Stomach (tissue), 9 donors: ENCODE measurements around the gene CARD19. TPM values are rescaled to one million over a fixed set of nuclear protein-coding genes. Genes with fewer than 3 reads are reported as not detected.

Experiments used
- DNase-seq, 2 donors: peaks; one replicate each; pipeline versions ENCODE4 v3.0.0 to v3.0.0-alpha.2; 2013 to 2019
- H3K27ac ChIP-seq, 5 donors: fragments of 200-600 bp in 4 of 5; sonication (generic) in 4 of 5; one replicate each; pipeline ENCODE4 v1.5.1; 2013 to 2019; ENCODE audit warnings: mild to moderate bottlenecking in 1 of 5, moderate library complexity in 1 of 5
- H3K27me3 ChIP-seq, 3 donors: fragments of 200-600 bp; sonication (generic); one replicate each; pipeline ENCODE4 v1.5.1; 2017 to 2019; ENCODE audit warnings: mixed run types in 1 of 3
- H3K36me3 ChIP-seq, 4 donors: fragments of 200-600 bp; sonication (generic); 1 replicate in 3 of 4; 2 replicates in 1 of 4; pipeline ENCODE4 v1.5.1; 2016 to 2019
- H3K4me1 ChIP-seq, 4 donors: fragments of 200-600 bp; sonication (generic); one replicate each; pipeline ENCODE4 v1.5.1; 2016 to 2019
- H3K4me3 ChIP-seq, 4 donors: fragments of 200-600 bp; sonication (generic) in 3 of 4; one replicate each; pipeline ENCODE4 v1.5.1; 2016 to 2019; ENCODE audit warnings: mild to moderate bottlenecking in 1 of 4
- H3K9me3 ChIP-seq, 4 donors: fragments of 200-600 bp; sonication (generic); one replicate each; pipeline ENCODE4 v1.5.1; 2016 to 2019
- CTCF ChIP-seq, 7 experiments: fragments of 450-650 bp in 4 of 7; fragments of 200-600 bp in 3 of 7; sonication (generic) in 3 of 7; IDR thresholded peaks; one replicate each; pipeline ENCODE4 v1.5.1; 2016 to 2019; ENCODE audit warnings: antibody characterized with exemption in 7 of 7, control low read depth in 2 of 7, mild to moderate bottlenecking in 1 of 7
- EP300 ChIP-seq: sonication (generic); formaldehyde crosslinking; IDR thresholded peaks from one replicate; pipeline ENCODE4 v1.6.1; 2017; ENCODE audit warnings: antibody characterized with exemption
- POLR2A ChIP-seq, 4 donors: fragments of 450-650 bp; IDR thresholded peaks; one replicate each; pipeline ENCODE4 v1.6.1; 2016; ENCODE audit warnings: antibody characterized with exemption in 4 of 4, control low read depth in 2 of 4, mild to moderate bottlenecking in 1 of 4, moderate library complexity in 1 of 4
- POLR2AphosphoS5 ChIP-seq, 3 donors: sonication (generic); formaldehyde crosslinking; IDR thresholded peaks; one replicate each; pipeline ENCODE4 v1.6.1; 2016; ENCODE audit warnings: antibody characterized with exemption in 3 of 3
- WGBS, 5 donors: extraction: QIAGEN DNeasy Blood & Tissue Kit in 3 of 5; methylation state at CpG; one replicate each; pipeline versions ENCODE4 v1.1.5 to v1.1.7; 2013 to 2018; 5-methylcytosine and 5-hydroxymethylcytosine counted together
- intact Hi-C: fragments of 100-400 bp; cut with DNase I; formaldehyde crosslinking; loops from one replicate; pipeline ENCODE4 v1.15.1; 2023; ENCODE audit warnings: low total_unique reads
- polyA plus RNA-seq, 3 donors: library from polyadenylated mRNA; stranded (reverse); fragments of 200-250 nt; gene quantifications; one replicate each; pipeline ENCODE4 v1.2.3, GENCODE V29; 2013
- total RNA-seq, 5 donors: library from RNA; depleted of rRNA; stranded (reverse); fragments of >200 nt; gene quantifications; one replicate each; pipeline versions ENCODE4 v1.1.0 to v1.2.3, GENCODE V29; 2014 to 2016
- donor health status: healthy with polysubstance abuse.
- donor health status: Bipolar disorder and iron deficiency.
- donor health status: healthy.

The CARD19 gene
- total and polyA plus RNA-seq, 8 donors: 14.3 to 95.1 (median 45.6) TPM

- Histone ChIP-seq H3K4me3 (no peak overlapping the region), H3K4me1 (peaks cover 8 to 18% (median 11%) of the 10 kb centered on the region in 4 donors), H3K27me3 (no peaks in the 10 kb centered on the region), H3K9me3 (no peaks in the 10 kb centered on the region), H3K36me3 (no peaks in the 10 kb centered on the region), H3K27ac (no peak overlapping the region)
- DNase-seq: no peak
- intact Hi-C loops: no loop called here
- TF ChIP-seq POLR2A (IDR thresholded peaks at IDR 0.05) (no peak), POLR2AphosphoS5 (IDR thresholded peaks at IDR 0.05) (no peak), CTCF (IDR thresholded peaks at IDR 0.05) (no peak)
- whole genome bisulfite sequencing, 5 donors: 86 to 99% (median 98%) methylated on average over 2 of the region's 2 CpGs
Measured at GRCh38 chr9:93076792-93077128, 19.3 kb upstream of the CARD19 start.

GRCh38 chr9:93077367-93077766 lies 18.6 kb upstream of the CARD19 start:
- H3K27me3 ChIP-seq: no peaks in the 10 kb centered on the region
- H3K4me3 ChIP-seq: no peak overlapping the region
- DNase-seq: no peak
- H3K4me1 ChIP-seq: peaks cover 2 to 12% (median 6%) of the 10 kb centered on the region in 4 donors
- H3K9me3 ChIP-seq: no peaks in the 10 kb centered on the region
- WGBS, 5 donors: 90 to 100% (median 95%) methylated on average over 1 of the region's 1 CpG; no CpG with 5 or more reads in 1 of the 5 donors
- no peak overlapping the region for H3K27ac ChIP-seq
- H3K36me3 ChIP-seq: no peaks in the 10 kb centered on the region
- intact Hi-C loops: no loop called here
- TF ChIP-seq EP300 (no peak), POLR2AphosphoS5 (IDR thresholded peaks at IDR 0.05) (no peak), POLR2A (IDR thresholded peaks at IDR 0.05) (no peak), CTCF (IDR thresholded peaks at IDR 0.05) (no peak)

GRCh38 chr9:93077811-93078210 lies 18.2 kb upstream of the CARD19 start:
- no peak for DNase-seq
- intact Hi-C loops: no loop called here
- no peaks in the 10 kb centered on the region for H3K9me3 ChIP-seq
- H3K36me3 ChIP-seq: no peaks in the 10 kb centered on the region
- no peak overlapping the region for H3K4me3 ChIP-seq
- no peaks in the 10 kb centered on the region for H3K27me3 ChIP-seq
- 96 to 97% (median 97%) methylated on average over 10 to 16 of the region's 16 CpGs for WGBS, 5 donors
- TF ChIP-seq EP300 (no peak), CTCF (IDR thresholded peaks at IDR 0.05) (no peak), POLR2A (IDR thresholded peaks at IDR 0.05) (no peak)
- H3K27ac ChIP-seq: no peak overlapping the region
- H3K4me1 ChIP-seq: peaks cover 0 to 12% (median 2%) of the 10 kb centered on the region in 4 donors

- WGBS, 5 donors: 91 to 95% (median 93%) methylated on average over 9 to 13 of the region's 13 CpGs
- H3K36me3 ChIP-seq: peaks cover 0 to 3% (median under 1%) of the 10 kb centered on the region in 4 donors
- no peak overlapping the region for H3K27ac ChIP-seq
- no peak overlapping the region for H3K4me3 ChIP-seq
- intact Hi-C loops: no loop called here
- no peaks in the 10 kb centered on the region for H3K9me3 ChIP-seq
- TF ChIP-seq POLR2A (IDR thresholded peaks at IDR 0.05): no peak
- TF ChIP-seq CTCF (IDR thresholded peaks at IDR 0.05): no peak
- TF ChIP-seq EP300: no peak
- TF ChIP-seq POLR2AphosphoS5 (IDR thresholded peaks at IDR 0.05): no peak
- peaks cover 0 to 9% (median 0%) of the 10 kb centered on the region in 4 donors for H3K4me1 ChIP-seq
- DNase-seq: no peak
- H3K27me3 ChIP-seq: no peaks in the 10 kb centered on the region
Measured at GRCh38 chr9:93079371-93079770, 16.6 kb upstream of the CARD19 start.
